Osteocyte (in vitro differentiated cells): ENCODE results near the gene KIF20B. TPM values are rescaled to one million over a fixed set of nuclear protein-coding genes. Genes with fewer than 3 reads are reported as not detected.

ENCODE experiments used
- DNase-seq: peaks from one replicate; pipeline ENCODE4 v3.0.0; 2021; ENCODE audit warnings: mixed read lengths; ENCODE audit not compliant: unreplicated experiment; ENCODE audit errors: extremely low spot score
- H3K27ac Mint-ChIP-seq: one replicate; pipeline ENCODE4 v1.8.0; 2021; ENCODE audit warnings: mild to moderate bottlenecking, mixed read lengths; ENCODE audit not compliant: unreplicated experiment
- H3K27me3 Mint-ChIP-seq: one replicate; pipeline ENCODE4 v1.8.0; 2021; ENCODE audit warnings: mixed read lengths; ENCODE audit not compliant: unreplicated experiment
- H3K36me3 Mint-ChIP-seq: one replicate; pipeline ENCODE4 v1.8.0; 2021; ENCODE audit warnings: mixed read lengths; ENCODE audit not compliant: unreplicated experiment
- H3K4me1 Mint-ChIP-seq: one replicate; pipeline ENCODE4 v1.8.0; 2021; ENCODE audit warnings: mixed read lengths; ENCODE audit not compliant: unreplicated experiment
- H3K4me3 Mint-ChIP-seq: one replicate; pipeline ENCODE4 v1.8.0; 2021; ENCODE audit warnings: mild to moderate bottlenecking, moderate library complexity, mixed read lengths; ENCODE audit not compliant: unreplicated experiment
- H3K9me3 Mint-ChIP-seq: one replicate; pipeline ENCODE4 v1.8.0; 2021; ENCODE audit warnings: mixed read lengths; ENCODE audit not compliant: unreplicated experiment
- CTCF ChIP-seq: fragments of 200-600 bp; sonication (generic); IDR thresholded peaks from 2 replicates; pipeline ENCODE4 v1.5.0; 2021; ENCODE audit warnings: antibody characterized with exemption, mild to moderate bottlenecking, moderate library complexity
- total RNA-seq: library from RNA; stranded (reverse); gene quantifications from 2 replicates; pipeline ENCODE4 v1.2.1, GENCODE V29; 2021

Gene KIF20B
- total RNA-seq, 1 donor from 2014 or later: 9.9 TPM

GRCh38 chr10:89670926-89671325, 30.5 kb upstream of the KIF20B start:
- TF ChIP-seq CTCF: no peak
- Mint-ChIP-seq H3K36me3 (no peaks in the 10 kb centered on the region), H3K27me3 (no peaks in the 10 kb centered on the region), H3K4me3 (no peak overlapping the region), H3K27ac (no peak overlapping the region), H3K4me1 (peaks cover 8% of the 10 kb centered on the region), H3K9me3 (no peaks in the 10 kb centered on the region)
- DNase-seq: no peak

- no peak for TF ChIP-seq CTCF
- no peak overlapping the region for H3K27ac Mint-ChIP-seq
- no peaks in the 10 kb centered on the region for H3K36me3 Mint-ChIP-seq
- H3K9me3 Mint-ChIP-seq: no peaks in the 10 kb centered on the region
- no peaks in the 10 kb centered on the region for H3K4me1 Mint-ChIP-seq
- no peaks in the 10 kb centered on the region for H3K27me3 Mint-ChIP-seq
- no peak for DNase-seq
- no peak overlapping the region for H3K4me3 Mint-ChIP-seq
Observed at GRCh38 chr10:89677341-89677740, 24.0 kb upstream of the KIF20B start.

- Mint-ChIP-seq H3K36me3 (no peaks in the 10 kb centered on the region), H3K27me3 (no peaks in the 10 kb centered on the region), H3K4me3 (no peak overlapping the region), H3K4me1 (no peaks in the 10 kb centered on the region), H3K27ac (no peak overlapping the region), H3K9me3 (no peaks in the 10 kb centered on the region)
- no peak for TF ChIP-seq CTCF
- no peak for DNase-seq
Observed at GRCh38 chr10:89679986-89680385, 21.4 kb upstream of the KIF20B start.

- no peak overlapping the region for H3K4me3 Mint-ChIP-seq
Observed at GRCh38 chr10:89683883-89684282, 17.5 kb upstream of the KIF20B start.

GRCh38 chr10:89684604-89685003, 16.8 kb upstream of the KIF20B start:
- Mint-ChIP-seq H3K4me1 (no peaks in the 10 kb centered on the region), H3K27me3 (no peaks in the 10 kb centered on the region), H3K9me3 (no peaks in the 10 kb centered on the region), H3K36me3 (no peaks in the 10 kb centered on the region), H3K4me3 (no peak overlapping the region), H3K27ac (no peak overlapping the region)
- no peak for DNase-seq
- TF ChIP-seq CTCF: no peak

More at GRCh38 chr10:89683883-89684282, 17.5 kb upstream of the KIF20B start:
- H3K36me3 Mint-ChIP-seq: no peaks in the 10 kb centered on the region
- H3K4me1 Mint-ChIP-seq: no peaks in the 10 kb centered on the region
- H3K9me3 Mint-ChIP-seq: no peaks in the 10 kb centered on the region
- no peaks in the 10 kb centered on the region for H3K27me3 Mint-ChIP-seq
- DNase-seq: no peak
- no peak overlapping the region for H3K27ac Mint-ChIP-seq
- no peak for TF ChIP-seq CTCF
